Measurements from ENCODE around the gene DAZ3.
"Not testable (repeated sequence)": the region's sequence is repeated elsewhere in the genome, so short reads cannot be mapped to it uniquely, and the experiment has no call there.

Gene DAZ3

GRCh38 chrY:24813293-24813692 is at the start of gene DAZ3:
DAZ3 (minus strand) TSS chrY:24813393; CDS start chrY:24813185, 208 bp downstream.
- DNase-seq; in situ Hi-C loops (cut with HindIII; ENCODE audit: low pct_ligation_motif_present, low pct_unique_long_range_greater_than_20kb, low sequenced_read_pairs): not testable (repeated sequence)

GRCh38 chrY:24833619-24834018 is 20.4 kb upstream of the DAZ3 start, which contains the start of gene DAZ4:
DAZ4 (plus strand) TSS chrY:24833919; CDS start chrY:24834127, 208 bp downstream.
- in situ Hi-C loops (cut with HindIII; ENCODE audit: low pct_ligation_motif_present, low pct_unique_long_range_greater_than_20kb, low sequenced_read_pairs); DNase-seq: not testable (repeated sequence)

GRCh38 chrY:24825069-24825468 is 11.9 kb upstream of the DAZ3 start:
- in situ Hi-C loops (cut with HindIII; ENCODE audit: low pct_ligation_motif_present, low pct_unique_long_range_greater_than_20kb, low sequenced_read_pairs); DNase-seq: not testable (repeated sequence)

GRCh38 chrY:24824184-24824879 is 11.1 kb upstream of the DAZ3 start:
- in situ Hi-C loops (cut with HindIII; ENCODE audit: low pct_ligation_motif_present, low pct_unique_long_range_greater_than_20kb, low sequenced_read_pairs); DNase-seq: not testable (repeated sequence)

GRCh38 chrY:24821836-24822235 is 8.6 kb upstream of the DAZ3 start:
- in situ Hi-C loops (cut with HindIII; ENCODE audit: low pct_ligation_motif_present, low pct_unique_long_range_greater_than_20kb, low sequenced_read_pairs); DNase-seq: not testable (repeated sequence)

Measured in ACHN (cell line).